GM19023 (cell line): Measurements from ENCODE around the gene MICALL2.
A peak's percentile ranks its signal among the peaks of the same experiment; 100 is the strongest.

Source experiments
- ATAC-seq: cut with Tn5 transposase; IDR thresholded peaks from one replicate; pipeline ENCODE4 v1.9.1; 2021; ENCODE audit warnings: mild to moderate bottlenecking, moderate library complexity; ENCODE audit not compliant: unreplicated experiment

The MICALL2 gene

GRCh38 chr7:1468643-1469298, 9.5 kb upstream of the MICALL2 start:
- no peak for ATAC-seq

GRCh38 chr7:1468203-1468602, 8.9 kb upstream of the MICALL2 start:
- no peak for ATAC-seq

- no peak for ATAC-seq
Observed at GRCh38 chr7:1466524-1467271, 7.4 kb upstream of the MICALL2 start.

- no peak for ATAC-seq
Observed at GRCh38 chr7:1464694-1465093, 5.4 kb upstream of the MICALL2 start.

GRCh38 chr7:1463676-1464223, 4.5 kb upstream of the MICALL2 start:
- ATAC-seq, result no peak

- ATAC-seq, result no peak
Observed at GRCh38 chr7:1461646-1462375, 2.5 kb upstream of the MICALL2 start.

GRCh38 chr7:1460821-1461645, 1.8 kb upstream of the MICALL2 start:
- ATAC-seq, result no peak

- no peak for ATAC-seq
Observed at GRCh38 chr7:1459920-1460820, 900 bp upstream of the MICALL2 start.

GRCh38 chr7:1459512-1459892, 232 bp upstream of the MICALL2 start:
- peak; percentile 93 for ATAC-seq

- ATAC-seq, result no peak
Observed at GRCh38 chr7:1457949-1458682, 1.2 kb downstream of the MICALL2 start.

GRCh38 chr7:1457059-1457948, 2.0 kb downstream of the MICALL2 start:
- ATAC-seq, result no peak

GRCh38 chr7:1455955-1456354, 3.3 kb downstream of the MICALL2 start:
- no peak for ATAC-seq

GRCh38 chr7:1455241-1455939, 3.9 kb downstream of the MICALL2 start:
- ATAC-seq, result no peak

- ATAC-seq, result no peak
Observed at GRCh38 chr7:1454542-1454941, 4.7 kb downstream of the MICALL2 start.

GRCh38 chr7:1452205-1452604, 7.1 kb downstream of the MICALL2 start:
- no peak for ATAC-seq

GRCh38 chr7:1450987-1451386, 8.3 kb downstream of the MICALL2 start:
- ATAC-seq, result no peak

- no peak for ATAC-seq
Observed at GRCh38 chr7:1450431-1450830, 8.8 kb downstream of the MICALL2 start.
